Calu3 (cell line): Measurements from ENCODE around the gene PAX2. TPM values are rescaled to one million over a fixed set of nuclear protein-coding genes. Genes with fewer than 3 reads are reported as not detected.

Experiments
- BruUV-seq: library from RNA; stranded (reverse); fragments of 400-500 nt; replicated peaks from 2 replicates; lab custom pipeline; 2021; lab: Mats Ljungman, UMichigan
- CTCF ChIA-PET: fragments of 300-600 bp; sonication (Branson Sonifier 250); formaldehyde crosslinking; loops from one replicate; lab custom pipeline; 2022; ENCODE audit warnings: antibody characterized with exemption; lab: Charles Lee
- DNase-seq: peaks from one replicate; pipeline ENCODE4 v3.0.0; 2022
- H3K27ac Mint-ChIP-seq: one replicate; pipeline ENCODE4 v1.8.0; 2022; ENCODE audit warnings: mixed read lengths; ENCODE audit not compliant: unreplicated experiment
- H3K27me3 Mint-ChIP-seq: one replicate; pipeline ENCODE4 v1.8.0; 2022; ENCODE audit warnings: mixed read lengths; ENCODE audit not compliant: unreplicated experiment
- H3K36me3 Mint-ChIP-seq: one replicate; pipeline ENCODE4 v1.8.0; 2022; ENCODE audit warnings: mild to moderate bottlenecking, moderate library complexity, mixed read lengths; ENCODE audit not compliant: insufficient read depth, unreplicated experiment
- H3K4me1 Mint-ChIP-seq: one replicate; pipeline ENCODE4 v1.8.0; 2022; ENCODE audit warnings: mild to moderate bottlenecking, low read depth, mixed read lengths; ENCODE audit not compliant: unreplicated experiment
- H3K4me3 Mint-ChIP-seq: one replicate; pipeline ENCODE4 v1.8.0; 2022; ENCODE audit warnings: mild to moderate bottlenecking, low read depth, moderate library complexity, mixed read lengths; ENCODE audit not compliant: unreplicated experiment
- H3K9me3 Mint-ChIP-seq: one replicate; pipeline ENCODE4 v1.8.0; 2022; ENCODE audit warnings: low read depth, mixed read lengths; ENCODE audit not compliant: unreplicated experiment
- intact Hi-C: fragments of 100-400 bp; cut with micrococcal nuclease; formaldehyde crosslinking; loops from one replicate; pipeline ENCODE4 v1.10.0; 2022; ENCODE audit not compliant: unreplicated experiment
- total RNA-seq: library from RNA; stranded (reverse); gene quantifications from 2 replicates; pipeline ENCODE4 v1.2.3, GENCODE V29; 2022
- TF ChIP-seq, protein P1 (sequence below): fragments of 200-600 bp; IDR thresholded peaks from one replicate; pipeline ENCODE4 v1.8.0; 2022; ENCODE audit warnings: antibody characterized with exemption; ENCODE audit not compliant: unreplicated experiment

Gene PAX2
- total RNA-seq, 1 experiment from 2014 or later, result not detected

GRCh38 chr10:100829933-100830727 is 84.7 kb downstream of the PAX2 start:
- H3K36me3 Mint-ChIP-seq, result peaks cover 8% of the 10 kb centered on the region
- CTCF ChIA-PET, result no interaction called here
- peaks cover 15% of the 10 kb centered on the region for H3K4me1 Mint-ChIP-seq
- BruUV-seq, result no TSS peak
- intact Hi-C loops, result no loop called here
- H3K27me3 Mint-ChIP-seq, result peaks cover 12% of the 10 kb centered on the region
- no peak overlapping the region for H3K4me3 Mint-ChIP-seq
- DNase-seq, result no peak
- no peaks in the 10 kb centered on the region for H3K9me3 Mint-ChIP-seq
- H3K27ac Mint-ChIP-seq, result no peak overlapping the region
- TF ChIP-seq, protein P1, sequence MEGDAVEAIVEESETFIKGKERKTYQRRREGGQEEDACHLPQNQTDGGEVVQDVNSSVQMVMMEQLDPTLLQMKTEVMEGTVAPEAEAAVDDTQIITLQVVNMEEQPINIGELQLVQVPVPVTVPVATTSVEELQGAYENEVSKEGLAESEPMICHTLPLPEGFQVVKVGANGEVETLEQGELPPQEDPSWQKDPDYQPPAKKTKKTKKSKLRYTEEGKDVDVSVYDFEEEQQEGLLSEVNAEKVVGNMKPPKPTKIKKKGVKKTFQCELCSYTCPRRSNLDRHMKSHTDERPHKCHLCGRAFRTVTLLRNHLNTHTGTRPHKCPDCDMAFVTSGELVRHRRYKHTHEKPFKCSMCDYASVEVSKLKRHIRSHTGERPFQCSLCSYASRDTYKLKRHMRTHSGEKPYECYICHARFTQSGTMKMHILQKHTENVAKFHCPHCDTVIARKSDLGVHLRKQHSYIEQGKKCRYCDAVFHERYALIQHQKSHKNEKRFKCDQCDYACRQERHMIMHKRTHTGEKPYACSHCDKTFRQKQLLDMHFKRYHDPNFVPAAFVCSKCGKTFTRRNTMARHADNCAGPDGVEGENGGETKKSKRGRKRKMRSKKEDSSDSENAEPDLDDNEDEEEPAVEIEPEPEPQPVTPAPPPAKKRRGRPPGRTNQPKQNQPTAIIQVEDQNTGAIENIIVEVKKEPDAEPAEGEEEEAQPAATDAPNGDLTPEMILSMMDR, result no peak

- H3K36me3 Mint-ChIP-seq, result peaks cover 8% of the 10 kb centered on the region
- intact Hi-C loops, result no loop called here
Measured at GRCh38 chr10:100830728-100831111, 85.3 kb downstream of the PAX2 start.

DNA sequence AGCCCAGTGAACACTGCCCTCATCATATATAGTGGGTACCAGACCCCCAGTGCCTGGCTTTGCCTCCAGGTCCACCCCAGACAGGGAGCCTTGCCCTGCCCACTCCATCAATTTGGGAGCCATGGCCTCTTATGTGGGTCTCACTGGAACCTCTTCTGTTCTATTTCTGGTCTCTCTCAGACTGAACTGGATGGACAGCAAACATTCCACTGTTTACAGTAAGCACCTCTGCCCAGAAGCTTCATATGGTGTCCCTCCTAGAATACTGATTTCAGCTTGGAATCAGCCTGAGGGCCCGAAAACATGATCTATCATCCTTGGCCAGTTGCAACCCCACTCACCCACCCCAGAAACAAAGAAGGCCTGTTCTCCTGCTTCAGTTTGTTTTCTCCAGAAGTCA is 86.4 kb downstream of the PAX2 start:
- Mint-ChIP-seq H3K9me3 (no peaks in the 10 kb centered on the region), H3K27me3 (no peaks in the 10 kb centered on the region), H3K36me3 (peaks cover 8% of the 10 kb centered on the region), H3K4me3 (no peak overlapping the region), H3K27ac (no peak overlapping the region), H3K4me1 (peaks cover 15% of the 10 kb centered on the region)
- intact Hi-C loops, result no loop called here
- DNase-seq, result no peak
- CTCF ChIA-PET, result interaction anchor here (0.8 kb wide), 1 partner anchor 296 kb away, joined by 4 read pairs; the partner anchor contains the start of gene HIF1AN
- BruUV-seq, result no TSS peak
- TF ChIP-seq, protein P1, result no peak

More at GRCh38 chr10:100830728-100831111, 85.3 kb downstream of the PAX2 start:
- DNase-seq, result no peak
- no peak overlapping the region for H3K4me3 Mint-ChIP-seq
- BruUV-seq, result no TSS peak
- no peaks in the 10 kb centered on the region for H3K9me3 Mint-ChIP-seq
- peaks cover 15% of the 10 kb centered on the region for H3K4me1 Mint-ChIP-seq
- peaks cover 6% of the 10 kb centered on the region for H3K27me3 Mint-ChIP-seq
- CTCF ChIA-PET, result no interaction called here
- TF ChIP-seq, protein P1, result no peak
- H3K27ac Mint-ChIP-seq, result no peak overlapping the region

- H3K4me1 Mint-ChIP-seq, result no peaks in the 10 kb centered on the region
- no peak overlapping the region for H3K27ac Mint-ChIP-seq
- no peaks in the 10 kb centered on the region for H3K36me3 Mint-ChIP-seq
- no peak overlapping the region for H3K4me3 Mint-ChIP-seq
- no peak for DNase-seq
- intact Hi-C loops, result no loop called here
- TF ChIP-seq, protein P1, result no peak
- no peaks in the 10 kb centered on the region for H3K9me3 Mint-ChIP-seq
- no peaks in the 10 kb centered on the region for H3K27me3 Mint-ChIP-seq
- CTCF ChIA-PET, result no interaction called here
- no TSS peak for BruUV-seq
Measured at GRCh38 chr10:100835810-100836209, 90.4 kb downstream of the PAX2 start.
